ENCODE results near the gene NPTX1.

NPTX1 gene

DNA sequence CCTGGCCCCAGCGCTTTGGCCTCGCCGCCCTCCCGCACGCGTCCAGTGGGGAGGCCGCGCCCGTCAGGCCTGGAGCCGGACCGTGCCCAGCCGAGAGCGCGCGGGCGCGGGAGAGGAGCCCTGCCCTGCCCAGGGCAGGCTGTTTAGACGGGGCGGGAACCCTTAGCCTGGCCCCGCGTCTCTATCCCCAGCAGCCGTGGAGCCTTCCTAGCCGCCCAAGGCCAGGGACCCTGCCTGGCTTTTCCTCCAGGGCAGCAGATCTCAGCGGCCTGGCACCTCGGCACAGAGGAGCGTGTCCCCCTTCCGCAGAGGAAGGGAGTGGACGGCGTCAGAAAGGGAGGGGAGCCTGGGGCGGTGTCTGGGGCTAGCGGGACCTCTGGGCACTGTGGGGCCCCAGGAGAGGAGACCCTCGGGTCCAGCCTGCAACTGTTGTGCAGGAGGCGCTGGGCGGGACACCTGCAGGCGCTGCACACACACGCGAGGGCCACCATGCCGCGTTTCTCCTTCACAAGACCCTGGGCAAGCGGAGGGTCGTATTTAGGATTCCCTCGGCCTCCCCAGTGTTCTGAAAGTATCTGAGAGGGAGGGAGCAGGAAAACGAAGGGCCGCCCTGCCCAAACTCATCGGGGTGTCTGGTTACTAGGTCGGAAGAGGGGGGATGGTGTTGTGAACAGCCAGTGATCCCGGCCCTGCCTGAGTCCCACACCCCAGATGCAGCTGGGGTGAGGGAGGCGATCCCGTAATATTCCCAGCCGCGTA lies 2.3 kb upstream of the NPTX1 start:
- no peak for DNase-seq (ENCODE audit: low read depth)

DNA sequence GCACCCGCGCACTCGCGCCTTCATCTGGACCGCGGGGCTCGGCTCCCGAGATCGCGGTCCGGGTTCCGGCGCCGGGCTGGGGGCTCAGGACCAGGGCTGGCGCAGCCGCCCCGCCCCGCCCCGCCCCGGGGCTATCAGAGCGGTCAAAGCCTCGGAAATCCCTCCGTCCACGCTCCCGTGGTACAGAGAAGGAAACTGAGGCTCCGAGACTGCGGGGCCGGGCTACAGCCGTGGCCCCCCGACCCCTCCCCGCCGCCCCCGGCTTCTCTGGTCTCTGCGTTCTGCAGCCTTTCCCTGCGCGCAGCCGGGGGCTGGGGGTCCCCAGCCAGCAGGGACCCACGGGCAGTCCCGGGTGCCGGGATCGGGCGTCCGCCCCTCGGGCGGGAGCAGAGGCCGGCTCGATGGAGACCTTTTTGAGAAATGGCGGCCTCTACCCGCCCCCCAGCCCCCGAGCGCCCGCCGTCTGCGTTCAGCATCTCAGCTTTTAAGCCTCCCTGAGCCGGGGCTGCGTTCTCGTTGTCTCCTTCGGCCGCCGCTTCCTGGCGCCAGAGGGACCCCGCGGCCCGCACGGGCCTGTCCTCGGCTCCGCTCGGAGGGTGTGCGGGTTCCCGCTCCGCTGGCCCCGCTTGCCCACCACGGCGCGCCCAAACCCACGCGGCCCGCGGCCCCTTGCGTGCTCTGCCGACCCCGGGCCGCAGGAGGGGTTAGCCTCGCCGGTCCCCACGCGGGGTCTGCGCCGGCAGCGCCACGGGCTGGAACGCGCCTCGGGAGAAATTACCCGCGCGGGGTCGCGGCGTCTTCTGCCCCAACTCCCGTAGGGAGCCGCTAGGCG lies 1.5 kb upstream of the NPTX1 start:
- DNase-seq (ENCODE audit: low read depth): peak; percentile 67

- no peak for DNase-seq (ENCODE audit: low read depth)
Measured at GRCh38 chr17:80476877-80477646, 655 bp upstream of the NPTX1 start.

GRCh38 chr17:80474961-80475909 lies 1.2 kb downstream of the NPTX1 start:
- DNase-seq (ENCODE audit: low read depth): no peak

GRCh38 chr17:80474231-80474960 lies 2.0 kb downstream of the NPTX1 start:
- DNase-seq (ENCODE audit: low read depth): peak; percentile 78

GRCh38 chr17:80473701-80474100 lies 2.7 kb downstream of the NPTX1 start:
- DNase-seq (ENCODE audit: low read depth): no peak

GRCh38 chr17:80472996-80473395 lies 3.4 kb downstream of the NPTX1 start:
- no peak for DNase-seq (ENCODE audit: low read depth)

- DNase-seq (ENCODE audit: low read depth): no peak
Measured at GRCh38 chr17:80471922-80472321, 4.5 kb downstream of the NPTX1 start.

- DNase-seq (ENCODE audit: low read depth): no peak
Measured at GRCh38 chr17:80470603-80471002, 5.8 kb downstream of the NPTX1 start.

DNA sequence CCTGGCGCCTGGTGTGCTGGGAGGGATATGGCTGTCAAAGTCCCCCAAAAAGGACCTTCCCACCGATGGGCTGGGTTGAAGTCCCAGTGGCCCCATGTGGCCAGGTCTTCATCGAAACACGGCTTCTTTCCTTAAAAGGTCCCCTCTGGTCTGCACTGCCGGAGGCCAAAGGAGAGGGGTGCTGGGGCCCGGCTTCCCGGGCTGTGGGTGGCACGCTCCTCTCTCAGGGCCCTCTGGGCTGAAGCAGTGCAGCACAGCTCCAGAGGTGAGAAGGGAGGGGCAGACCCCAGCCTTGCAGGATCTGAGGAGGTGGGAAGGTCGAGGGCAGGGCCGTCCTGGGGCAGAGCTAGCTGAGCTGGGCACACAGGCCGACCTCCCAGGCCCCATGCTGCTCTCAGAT lies 6.7 kb downstream of the NPTX1 start:
- DNase-seq (ENCODE audit: low read depth): no peak

DNA sequence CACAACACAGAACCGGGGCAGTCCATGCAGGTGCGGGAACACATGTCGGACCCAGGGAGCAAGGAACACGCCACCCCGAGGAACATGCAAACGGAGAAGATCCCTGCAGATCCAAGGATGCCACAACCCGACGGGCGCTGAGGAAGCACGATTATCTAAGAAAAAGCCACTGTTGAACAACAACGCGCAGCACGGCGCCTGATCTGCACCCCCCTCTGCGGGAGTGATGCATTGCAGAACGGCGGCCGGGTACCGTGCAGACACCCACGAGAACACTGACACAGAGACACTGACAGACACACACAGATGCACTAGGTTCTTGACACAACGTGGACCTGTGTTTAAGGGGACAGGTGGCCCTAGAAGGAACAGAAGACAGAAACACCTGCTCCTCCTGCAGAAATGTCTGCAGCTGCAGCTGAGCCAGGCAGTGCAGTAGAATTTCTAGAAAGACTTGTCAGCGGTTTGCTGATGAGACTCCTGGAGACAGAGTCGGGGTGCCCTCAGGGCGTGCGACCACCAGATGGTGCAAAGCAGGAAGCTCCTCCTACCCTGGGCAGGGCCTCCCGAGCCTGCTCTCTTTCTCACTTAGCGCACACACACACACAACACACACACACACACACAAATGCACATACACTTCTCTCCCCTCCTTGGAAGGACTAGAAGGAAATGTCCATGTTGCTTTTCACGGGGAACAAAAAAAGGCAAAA lies 7.5 kb downstream of the NPTX1 start:
- no peak for DNase-seq (ENCODE audit: low read depth)

GRCh38 chr17:80468242-80468641 lies 8.2 kb downstream of the NPTX1 start:
- no peak for DNase-seq (ENCODE audit: low read depth)

DNA sequence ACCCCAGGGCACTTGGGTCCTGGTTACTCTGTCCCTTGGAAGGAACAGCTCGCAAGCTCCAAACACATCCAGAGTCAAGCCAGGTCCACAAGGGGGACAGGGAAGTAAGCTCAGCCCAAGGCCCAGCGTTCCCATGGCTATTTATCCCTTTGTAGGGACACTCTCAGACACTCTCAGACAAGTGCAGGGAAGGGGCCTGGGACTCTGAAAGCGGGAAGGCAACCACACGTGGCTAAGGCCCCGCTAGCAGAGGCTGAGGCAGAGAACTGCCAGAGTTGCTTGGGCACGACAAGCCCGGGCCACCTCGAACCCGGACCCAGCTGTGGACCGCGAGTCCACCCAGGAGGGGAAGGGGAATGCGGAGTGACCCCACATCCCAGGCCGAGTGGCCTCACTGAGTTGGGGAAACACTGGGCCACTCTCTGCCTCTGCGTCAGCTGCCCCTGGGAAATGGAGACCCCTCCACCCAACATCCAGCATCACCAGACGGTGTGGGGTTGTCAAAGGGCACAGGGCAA lies 10.2 kb downstream of the NPTX1 start:
- DNase-seq (ENCODE audit: low read depth): no peak

GRCh38 chr17:80465327-80465974 lies 11.0 kb downstream of the NPTX1 start:
- DNase-seq (ENCODE audit: low read depth): no peak

DNA sequence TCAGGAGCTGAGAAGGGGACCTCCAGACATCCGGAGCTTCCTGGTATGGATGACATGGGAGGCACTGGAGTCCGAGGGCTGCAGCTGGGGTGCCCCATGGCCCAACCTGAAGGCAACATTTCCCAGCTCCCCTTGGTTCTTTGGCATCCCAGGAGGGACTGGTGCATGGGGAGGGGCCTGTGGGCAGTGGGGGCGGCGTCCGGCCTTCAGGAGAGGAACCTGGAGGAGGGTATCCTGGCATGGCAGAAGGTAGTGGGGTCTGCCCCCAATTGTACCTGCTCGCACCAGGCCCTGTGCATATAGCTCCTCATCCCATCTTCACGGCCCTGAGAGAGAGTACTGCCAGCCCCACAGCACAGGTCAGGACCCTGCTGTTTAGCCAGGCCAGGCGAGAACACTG lies 11.9 kb downstream of the NPTX1 start:
- DNase-seq (ENCODE audit: low read depth): no peak

DNA sequence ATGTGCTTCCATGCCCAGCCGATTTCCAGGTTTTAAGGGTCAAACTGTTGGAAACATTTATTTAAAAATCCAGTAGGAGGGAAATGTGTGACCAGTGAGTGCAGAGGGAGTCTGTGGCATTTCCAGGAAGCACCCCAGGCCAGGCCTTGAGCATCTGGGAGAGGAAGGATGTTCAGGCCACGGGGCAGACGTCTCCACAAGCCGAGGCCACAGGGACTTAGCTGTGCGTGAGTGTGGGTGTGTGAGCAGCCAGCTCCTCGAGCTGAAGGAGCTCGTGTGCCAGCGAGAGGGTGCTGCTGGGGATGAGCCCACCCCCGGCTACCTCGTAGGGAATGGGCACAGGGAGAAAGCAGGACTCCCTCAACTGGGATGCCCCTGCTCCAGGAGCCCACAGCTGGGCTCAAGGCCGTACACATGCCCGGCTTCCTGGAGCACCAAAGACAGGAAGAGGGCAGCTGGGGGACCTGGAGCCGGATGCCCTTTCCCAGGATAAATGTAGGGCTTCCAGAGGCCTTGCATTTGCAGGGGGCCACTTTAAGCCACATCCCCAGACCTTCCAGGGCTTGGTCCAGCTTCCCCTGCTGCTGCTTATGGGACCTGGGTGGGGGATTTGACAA lies 12.5 kb downstream of the NPTX1 start:
- no peak for DNase-seq (ENCODE audit: low read depth)

DNA sequence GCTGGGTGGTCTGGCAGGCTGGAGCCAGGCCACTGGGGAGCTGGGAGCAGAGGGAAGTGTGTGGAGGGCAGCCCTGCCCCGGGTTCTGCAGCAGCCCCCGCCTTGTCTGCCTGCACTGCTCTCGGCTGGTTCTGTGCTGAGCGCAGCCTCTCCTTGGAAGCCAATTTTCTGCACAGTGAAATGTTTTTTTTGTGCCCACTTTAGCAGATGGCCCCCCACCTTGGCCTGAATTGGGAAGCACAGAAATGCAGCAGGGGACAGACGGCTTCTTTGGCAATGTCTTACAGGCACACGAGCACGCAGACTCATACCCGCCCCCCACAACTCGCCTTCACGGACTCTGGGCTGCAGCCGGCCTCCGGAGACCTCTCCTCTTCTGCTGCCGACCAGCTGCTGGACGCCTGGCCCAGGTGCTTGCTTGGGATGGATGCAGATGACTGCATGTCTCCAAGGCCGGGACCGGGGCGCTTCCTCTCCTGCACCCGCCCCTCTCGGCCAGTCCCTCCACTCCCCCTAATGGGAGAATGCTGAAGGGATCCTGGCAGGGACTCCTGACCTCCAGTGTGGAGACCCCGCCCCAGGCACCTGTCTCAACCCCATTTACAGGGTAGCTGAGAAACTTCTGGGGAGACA lies 14.8 kb downstream of the NPTX1 start:
- DNase-seq (ENCODE audit: low read depth): no peak

- no peak for DNase-seq (ENCODE audit: low read depth)
Measured at GRCh38 chr17:80460429-80460834, 16.0 kb downstream of the NPTX1 start.
